SW 1271 (cell line): ENCODE data around the gene ALOXE3.
A peak's percentile ranks its signal among the peaks of the same experiment; 100 is the strongest.

Experiments
- DNase-seq, 2 experiments: peaks; one replicate each; lab custom pipeline; 2025; lab: John Stamatoyannopoulos, UW

Gene ALOXE3

DNA sequence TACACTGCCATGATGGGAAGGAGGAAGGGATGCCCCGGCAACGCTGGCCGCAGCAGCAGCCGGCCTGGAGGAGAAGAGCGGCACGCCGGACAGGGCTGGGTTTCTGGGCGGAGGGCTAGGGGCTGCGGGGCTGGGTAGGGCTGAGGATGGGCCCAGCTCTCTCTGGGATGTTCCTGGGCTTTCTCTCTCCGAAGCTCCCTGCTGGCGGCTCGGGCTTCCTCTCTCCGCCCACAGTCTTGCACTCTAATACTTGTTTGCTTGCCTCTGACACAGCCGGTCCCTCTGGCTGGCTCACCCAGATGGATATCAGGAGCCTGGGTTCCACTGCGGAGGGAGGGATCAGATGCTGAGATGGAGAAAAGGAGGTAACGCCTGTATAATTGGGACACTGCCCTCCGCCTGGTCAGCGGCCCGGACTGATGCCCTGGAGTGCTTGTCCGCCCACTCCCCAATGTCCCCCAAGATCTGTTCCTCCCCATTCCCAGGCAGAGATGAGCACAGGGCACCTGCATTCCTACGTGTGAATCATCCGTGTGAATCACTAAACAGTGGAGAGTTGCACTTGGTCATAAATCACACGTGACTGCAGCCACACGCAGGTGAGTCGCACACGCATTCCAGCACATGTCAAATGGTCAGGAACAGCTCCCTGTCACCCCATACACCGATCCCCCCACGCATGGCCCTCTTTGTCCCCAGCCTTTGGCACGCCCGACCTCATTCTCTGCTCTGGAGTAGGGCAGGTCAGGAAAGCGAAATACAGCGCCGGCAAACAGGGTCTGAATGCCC is at the start of gene ALOXE3:
TSS of gene ALOXE3 (minus strand) at position 535 of the 789 bp plus-strand sequence. CDS start at position 11, 524 bp downstream.
- DNase-seq = peak in 1 of 2 experiments; percentile 65

DNA sequence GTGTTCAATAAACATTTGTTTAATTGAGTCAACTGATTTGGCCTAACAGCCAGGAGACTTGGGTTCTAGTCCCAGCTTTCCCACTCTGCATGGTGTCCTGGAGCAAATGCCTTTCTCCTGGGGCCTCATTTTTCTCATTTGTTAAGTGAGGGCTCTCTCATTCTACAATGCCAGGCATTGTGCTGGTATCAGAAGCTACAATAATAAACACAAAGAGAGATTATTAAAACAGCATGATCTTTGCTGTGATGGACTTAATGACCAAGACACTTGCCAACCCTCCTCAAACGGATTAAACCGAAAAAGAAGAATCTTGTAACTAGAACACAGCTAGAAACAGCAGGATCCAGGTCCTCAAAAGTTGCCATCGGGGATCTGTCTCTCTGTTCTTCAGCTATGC is 49.2 kb upstream of the ALOXE3 start:
- no peak for DNase-seq

DNA sequence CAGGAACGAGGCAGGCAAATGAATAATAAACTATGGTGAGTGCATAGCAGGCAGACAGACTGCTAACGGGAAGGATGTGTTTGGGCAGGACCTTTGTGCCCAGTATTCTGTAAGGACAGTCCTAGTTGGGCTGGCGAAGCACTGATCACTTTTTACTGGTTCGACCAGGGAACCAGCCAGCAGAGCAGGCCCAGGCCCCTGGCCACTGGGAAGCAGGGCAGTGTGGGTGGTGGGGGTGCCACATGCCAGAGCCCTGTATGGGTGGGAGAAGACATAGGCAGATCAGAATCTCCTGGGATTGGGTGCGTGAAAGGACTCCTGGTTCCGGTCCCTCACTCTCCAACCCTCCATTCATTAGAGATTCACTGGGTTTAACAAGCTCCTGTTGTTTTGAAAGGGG is 48.4 kb upstream of the ALOXE3 start:
- DNase-seq = no peak

DNA sequence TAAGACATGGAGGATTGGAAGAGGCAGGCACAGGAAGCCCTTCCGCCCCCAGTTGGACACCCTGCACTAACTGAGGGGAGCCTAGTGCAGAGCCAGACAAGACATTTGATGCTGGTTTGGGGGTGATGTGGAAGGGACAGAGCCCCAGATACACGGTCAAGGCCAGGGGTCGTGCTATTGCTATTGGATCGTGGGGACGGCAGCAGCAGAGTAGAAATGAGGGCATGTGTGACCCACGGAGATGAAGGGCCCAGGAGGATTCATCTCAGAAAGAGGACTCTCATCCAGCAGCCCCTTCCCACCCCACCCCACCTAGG is 46.5 kb upstream of the ALOXE3 start:
- DNase-seq = no peak

DNA sequence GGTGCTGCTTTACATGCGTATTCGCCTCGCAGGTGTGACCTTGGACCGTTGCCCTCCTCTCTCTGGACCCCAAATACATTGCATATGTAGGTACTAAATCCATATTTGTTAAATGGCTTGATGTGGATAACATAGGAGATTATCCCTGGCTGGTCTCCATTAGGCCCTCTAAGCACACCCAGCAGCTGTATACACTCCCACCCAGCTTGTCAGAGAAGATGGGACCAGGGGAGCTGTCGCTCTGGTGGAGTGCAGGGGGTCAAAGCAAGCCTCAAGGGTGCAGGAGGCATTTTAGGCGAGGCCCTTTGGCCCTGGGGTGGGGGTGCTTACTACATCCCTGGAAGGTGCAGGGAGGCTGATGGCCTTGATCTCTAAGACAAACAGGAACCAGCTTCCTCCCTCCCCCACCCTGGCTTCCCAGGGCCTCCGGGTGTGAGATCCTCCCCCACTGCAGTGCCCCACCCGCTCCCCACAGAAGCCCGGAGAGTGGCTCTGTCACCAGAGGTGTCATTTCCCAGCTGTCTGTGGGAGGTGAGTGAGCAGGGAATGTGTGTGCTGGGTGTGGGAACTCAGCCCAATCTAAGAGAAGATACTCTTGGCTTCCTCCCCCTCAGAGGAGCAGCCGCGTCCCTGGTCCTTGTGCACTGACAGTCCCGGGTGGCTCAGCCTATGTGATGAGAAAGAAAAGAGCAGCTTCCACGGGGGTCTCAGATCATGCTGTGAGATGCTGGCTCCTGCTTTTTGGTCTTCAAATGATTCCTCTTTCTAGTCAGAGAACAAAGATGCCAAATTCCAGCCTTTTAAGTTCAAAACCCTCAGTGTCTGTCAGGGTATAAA is 45.9 kb upstream of the ALOXE3 start:
- DNase-seq = peak; percentile 35 to 38

DNA sequence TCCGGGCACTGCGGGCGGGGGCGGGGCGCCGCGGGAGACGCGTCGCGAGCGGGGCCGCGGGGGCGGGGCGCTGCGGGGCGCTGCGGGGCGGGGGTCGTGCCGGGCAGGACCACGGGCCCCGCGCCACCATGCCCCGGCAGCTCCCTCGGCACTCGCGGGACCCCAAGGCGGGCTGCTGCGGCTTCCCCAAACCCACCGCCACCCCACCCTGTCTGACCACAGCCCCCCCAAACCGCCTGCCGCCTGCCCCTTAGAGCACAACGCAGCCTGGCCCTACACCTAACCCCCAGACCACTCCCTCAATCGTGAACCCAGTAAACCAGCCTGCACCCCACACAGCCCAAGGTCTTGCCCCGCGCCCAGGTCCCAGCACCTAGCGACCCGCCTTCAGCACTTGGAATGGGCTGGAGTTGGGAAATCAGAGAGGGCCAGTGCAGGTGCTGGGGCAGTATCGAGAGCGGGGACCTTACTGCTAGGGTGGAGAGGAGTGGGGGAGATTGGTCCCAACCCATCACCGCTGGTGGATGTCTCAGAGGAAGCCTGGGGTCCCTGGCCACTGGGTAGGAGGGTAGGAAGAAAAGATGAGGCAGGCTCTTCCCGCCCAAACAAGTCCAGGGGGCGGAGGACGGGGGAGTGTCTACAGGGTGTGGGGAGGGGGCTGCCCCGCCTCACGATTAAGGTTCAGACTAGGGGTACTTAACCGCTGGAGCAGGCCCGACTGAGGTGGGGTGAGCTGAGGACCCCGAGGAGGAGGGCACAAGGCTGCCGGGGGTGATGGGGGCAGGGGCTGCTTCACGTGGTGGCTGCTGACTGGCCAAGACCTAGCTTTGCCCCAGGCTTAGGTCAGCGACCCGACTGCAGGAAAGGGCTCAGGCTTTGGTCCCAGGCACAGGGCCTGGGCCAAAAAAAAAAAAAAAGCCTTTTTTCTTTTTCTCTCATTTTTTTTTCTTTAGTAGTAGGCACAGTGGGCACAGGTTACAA is 45.0 kb upstream of the ALOXE3 start:
- no peak for DNase-seq

DNA sequence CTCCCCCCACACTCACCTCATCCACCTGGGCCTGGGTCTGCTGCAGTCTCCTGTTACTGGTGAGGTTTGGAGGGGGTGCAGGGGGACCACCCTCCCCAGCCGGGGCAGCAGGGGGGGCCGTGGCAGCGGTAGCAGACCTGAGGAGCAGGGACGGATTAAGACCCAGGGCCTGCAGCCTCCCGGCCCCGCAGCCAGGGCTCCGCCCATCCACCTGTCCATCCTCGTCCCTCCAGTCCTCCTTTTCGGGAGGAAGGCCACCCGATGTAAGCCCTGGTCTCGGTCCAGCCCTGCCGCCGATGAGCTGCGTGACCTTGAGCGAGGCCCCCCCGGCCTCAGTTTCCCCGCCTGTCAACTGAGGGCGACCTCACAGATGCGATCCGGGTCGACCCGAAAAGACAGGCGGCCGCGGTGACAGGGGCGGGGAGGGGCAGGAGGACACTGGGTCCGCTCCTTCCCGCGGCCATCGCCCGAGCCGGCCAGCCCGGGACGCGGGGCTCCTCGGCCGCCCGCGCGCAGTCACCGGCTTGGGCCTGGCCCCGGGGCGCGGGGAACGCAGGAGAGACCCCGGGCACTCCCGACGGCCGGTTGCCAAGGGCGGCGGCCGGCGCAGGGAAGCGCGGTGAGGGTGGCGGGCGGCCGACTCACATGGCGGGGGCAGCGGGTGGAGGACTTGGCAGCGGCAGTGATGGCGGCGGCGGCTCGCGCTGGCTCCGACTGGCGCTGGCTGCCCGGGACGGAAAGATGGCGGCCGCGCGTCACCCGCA is 44.1 kb upstream of the ALOXE3 start, which contains the start of gene VAMP2:
TSS of gene VAMP2 (minus strand) at position 716 of the 764 bp plus-strand sequence. CDS start at position 647, 69 bp downstream.
- peak in 1 of 2 experiments; percentile 48 for DNase-seq

DNA sequence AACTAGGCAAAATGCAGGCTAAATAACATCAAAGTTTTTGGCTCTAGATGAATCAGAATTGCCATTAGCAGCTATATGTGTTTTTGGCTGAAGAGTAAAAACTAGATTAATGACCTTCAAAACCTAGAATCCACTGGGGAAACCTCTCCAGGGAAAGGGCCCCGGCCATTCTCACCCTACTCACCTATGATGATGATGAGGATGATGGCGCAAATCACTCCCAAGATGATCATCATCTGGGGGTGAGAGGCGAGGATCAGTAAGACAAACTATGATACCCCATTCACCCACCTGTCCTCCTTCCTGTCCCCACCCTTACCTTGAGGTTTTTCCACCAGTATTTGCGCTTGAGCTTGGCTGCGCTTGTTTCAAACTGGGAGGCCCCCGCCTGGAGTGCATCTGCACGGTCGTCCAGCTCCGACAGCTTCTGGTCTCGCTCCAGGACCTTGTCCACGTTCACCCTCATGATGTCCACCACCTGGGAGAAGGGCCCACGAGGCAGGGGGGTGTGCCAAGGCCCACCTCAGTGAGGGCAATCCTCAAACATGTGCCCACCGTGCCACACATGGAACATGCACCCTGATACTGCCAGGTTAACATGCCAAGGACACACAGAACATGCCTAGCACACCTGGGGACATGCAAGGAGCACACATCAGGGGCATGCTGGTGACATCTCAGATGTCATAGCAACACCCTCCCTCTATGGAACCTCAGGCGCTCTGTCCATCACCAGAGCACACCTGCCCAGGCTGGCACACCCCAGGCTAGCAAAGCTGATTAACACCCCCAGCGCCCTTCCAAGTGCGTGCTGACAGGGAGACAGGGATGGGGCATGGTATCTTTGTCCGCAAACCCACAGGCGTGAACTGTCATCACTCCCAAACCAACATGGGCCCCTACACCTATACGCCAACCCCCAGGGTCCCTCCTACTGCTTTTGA is 43.2 kb upstream of the ALOXE3 start:
- DNase-seq = no peak

DNA sequence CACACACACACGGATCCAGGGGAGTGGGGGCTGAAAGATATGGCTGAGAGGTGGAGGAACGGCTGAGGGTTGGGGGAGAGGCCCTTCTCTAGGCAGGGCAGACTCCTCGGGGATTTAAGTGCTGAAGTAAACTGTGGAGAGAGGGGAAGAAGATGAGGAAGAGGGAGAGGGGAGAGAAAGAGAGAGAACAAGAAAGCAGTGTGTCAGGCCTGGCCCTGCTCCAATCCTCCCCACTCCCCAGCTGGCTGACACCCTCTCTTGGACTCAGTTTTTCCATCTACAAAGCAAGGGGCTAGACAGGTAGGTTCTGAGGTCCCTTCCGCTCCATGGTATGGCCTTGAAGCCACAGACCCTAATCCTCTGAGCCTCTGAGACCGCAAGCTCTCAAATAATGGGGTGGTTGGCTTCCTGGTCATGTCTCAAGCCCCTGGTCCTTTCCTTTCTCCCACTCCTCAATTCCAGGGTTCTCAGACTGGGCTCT is 42.5 kb upstream of the ALOXE3 start:
- no peak for DNase-seq

DNA sequence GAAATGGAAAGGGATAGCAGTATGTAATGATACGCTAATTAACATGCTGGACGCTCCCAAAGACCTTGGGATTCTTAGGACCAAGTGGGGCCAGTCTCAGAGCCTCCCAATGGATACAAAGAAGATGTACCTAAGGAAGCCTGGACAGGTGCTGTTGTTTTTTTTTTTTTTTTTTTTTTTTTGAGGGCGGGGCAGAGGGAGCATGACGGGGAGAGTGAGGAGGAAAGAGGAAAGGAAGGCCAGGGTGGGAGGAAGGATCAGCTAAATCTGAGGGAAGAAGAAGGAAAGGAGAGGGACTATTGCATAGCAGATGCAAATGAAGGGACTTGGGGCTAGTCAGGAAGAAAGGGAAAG is 41.9 kb upstream of the ALOXE3 start:
- no peak for DNase-seq

DNA sequence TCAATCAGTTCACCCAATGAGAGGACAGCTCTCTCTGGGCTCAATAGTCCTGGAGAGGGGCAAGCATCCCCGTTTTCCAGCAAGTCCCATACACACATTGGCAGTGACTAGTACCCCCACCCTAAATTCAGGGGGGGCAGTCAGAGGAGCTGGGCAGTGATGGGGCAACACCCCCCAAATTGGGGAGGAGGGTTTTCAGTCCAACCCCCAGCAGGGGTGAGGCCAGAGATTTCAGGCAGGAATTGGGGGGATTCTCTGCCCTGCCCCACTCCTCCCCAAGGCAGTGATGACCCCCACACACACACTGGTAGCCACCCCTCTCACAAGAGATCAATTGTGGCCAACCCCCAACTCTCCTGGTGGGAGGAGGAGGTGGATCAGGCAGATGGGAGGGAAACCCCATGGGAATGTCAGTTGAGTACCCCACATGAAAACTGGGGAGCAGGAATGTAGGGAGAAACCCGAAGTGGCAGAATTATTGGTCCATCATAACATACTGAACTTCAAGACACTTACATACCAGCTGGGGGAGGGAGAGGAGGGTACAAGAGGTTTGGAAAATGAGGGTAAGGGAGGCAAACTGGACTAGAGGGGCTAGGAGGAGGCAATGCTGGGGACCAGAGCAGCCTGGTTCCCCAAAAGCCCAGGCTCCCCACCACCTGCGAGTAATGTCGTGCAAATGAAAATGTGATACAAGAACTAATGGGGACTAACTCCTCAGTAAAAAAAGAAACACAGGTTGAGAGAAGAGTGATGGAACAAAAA is 41.3 kb upstream of the ALOXE3 start:
- no peak for DNase-seq

DNA sequence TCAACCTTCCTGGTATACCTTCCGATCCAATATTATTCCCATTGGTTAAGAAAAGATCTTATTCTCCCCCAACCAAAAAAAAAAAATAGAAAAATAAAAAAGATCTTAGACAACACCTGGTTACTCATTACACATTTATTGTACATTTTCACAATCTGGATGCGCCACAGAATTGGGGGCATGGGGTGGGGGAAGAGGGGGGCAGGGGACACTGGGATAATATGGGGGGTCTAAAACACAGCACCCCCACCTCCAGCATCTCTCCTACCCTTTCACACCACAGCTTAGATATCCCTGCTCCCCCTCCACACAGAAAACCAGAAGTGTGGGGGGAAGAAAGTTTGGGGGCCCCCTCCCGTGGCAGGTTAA is 40.7 kb upstream of the ALOXE3 start:
- no peak for DNase-seq

DNA sequence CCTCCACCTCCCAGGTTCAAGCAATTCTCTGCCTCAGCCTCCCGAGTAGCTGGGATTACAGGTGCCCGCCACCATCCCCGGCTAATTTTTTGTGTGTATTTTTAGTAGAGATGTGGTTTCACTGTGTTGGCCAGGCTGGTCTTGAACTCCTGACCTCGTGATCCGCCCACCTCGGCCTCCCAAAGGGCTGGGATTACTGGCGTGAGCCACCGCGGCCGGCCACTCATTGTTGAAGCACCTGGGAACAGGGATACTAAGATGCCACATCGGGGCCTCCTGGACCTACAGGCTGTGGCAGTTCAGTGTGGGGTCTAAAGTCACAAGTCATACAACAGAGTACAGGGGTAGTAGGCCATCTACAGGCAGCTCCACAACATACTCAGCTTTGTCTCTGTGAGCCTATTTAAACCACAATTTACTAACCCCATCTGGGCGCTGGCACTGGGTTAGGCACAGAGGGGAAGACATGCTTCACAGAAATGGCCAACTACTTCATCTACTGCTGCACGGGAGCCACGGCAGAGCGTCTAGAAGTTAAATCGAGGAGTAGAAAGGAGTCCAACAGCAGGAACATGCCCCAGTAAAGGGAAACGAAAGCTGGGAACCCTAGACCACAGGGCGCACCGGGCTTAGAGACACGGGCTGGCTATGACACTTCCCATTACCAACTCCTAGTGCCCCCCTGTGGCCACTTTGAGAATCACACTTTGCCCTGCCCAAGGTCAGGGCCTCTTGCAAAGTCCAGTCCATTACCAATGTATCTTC is 40.1 kb upstream of the ALOXE3 start:
- DNase-seq = peak; percentile 78 to 87

DNA sequence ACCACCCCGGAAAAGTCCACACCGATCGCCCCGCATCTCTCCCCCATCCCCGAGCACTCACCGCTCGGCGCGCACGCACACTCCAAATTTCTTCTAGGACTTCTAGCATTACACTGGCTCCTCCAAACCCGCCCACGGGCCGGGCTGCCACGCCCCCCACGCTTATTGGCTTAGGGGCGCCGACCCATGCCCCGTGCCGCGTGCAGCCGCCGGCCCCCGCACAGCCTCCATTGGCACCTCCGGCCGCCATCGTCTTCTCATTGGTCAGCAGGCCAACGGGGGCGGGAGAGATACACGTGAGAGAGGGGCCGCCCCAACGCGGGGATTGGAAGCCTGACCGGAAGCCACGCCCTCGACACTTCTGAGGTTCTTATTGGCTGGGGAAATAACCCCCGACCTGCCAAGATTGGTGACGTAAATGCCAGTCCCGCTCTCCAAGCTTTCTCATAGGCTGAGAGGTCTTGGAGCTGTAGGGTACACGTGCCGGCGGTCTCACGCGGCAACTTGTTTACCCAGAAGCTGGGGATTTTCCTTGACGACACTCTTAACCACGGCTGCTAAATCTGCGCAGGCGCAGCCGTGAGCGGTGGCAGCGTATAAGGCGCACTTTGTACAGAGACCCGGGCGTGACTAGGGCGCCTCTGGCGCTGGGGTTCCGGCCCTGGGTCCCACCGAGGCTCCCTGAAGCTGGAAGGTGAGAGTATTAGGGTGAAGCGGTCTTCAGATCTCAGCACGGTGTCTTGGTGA is 38.1 kb upstream of the ALOXE3 start:
- peak; percentile 100 for DNase-seq

DNA sequence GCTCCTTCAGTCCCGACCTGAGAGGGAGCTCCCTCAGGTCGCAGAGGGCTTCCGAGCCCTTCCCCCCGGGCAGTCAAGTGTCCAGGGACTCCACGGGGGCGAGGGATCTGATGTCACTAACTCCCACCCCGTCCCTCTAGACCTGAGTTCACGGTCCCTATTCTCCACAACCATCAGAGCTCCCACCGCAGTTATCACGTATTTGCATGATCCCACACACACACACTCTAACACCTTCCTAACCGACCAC is 37.6 kb upstream of the ALOXE3 start:
- no peak for DNase-seq

DNA sequence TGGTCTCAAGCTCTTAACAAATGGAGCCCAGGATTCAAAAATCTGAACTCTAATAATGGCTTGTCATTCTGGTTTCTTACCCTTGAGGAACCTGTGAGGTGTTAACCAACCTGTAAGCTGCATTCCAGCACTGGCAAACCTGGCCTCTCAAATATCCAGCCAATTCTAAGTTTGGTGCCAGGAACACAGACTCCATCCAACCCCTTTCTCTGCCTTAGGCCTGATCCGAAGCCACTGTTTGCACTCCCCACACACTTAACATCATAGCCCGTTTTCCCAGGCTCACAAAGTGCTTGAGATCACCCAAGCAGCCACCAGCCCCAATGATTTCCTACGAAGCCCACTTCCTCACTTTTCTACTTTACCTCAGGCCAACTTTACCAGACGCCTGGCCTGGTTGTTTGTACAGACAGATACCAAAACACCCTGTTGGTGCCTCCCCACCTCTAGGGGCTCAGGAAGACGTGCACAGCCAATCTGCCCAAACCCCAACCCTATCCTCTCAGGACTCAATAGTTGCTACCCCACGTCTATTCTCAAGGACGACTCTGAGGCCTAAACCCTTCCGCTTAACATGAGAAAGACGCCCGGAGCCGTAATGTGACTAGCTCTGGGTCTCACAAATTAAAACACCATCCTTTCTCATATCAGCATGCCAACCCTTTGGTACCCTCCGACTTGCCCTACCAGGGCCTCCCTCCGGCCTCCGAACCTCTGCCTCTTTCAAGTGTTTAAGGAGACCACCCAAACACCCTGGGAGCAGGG is 37.1 kb upstream of the ALOXE3 start:
- DNase-seq = no peak

DNA sequence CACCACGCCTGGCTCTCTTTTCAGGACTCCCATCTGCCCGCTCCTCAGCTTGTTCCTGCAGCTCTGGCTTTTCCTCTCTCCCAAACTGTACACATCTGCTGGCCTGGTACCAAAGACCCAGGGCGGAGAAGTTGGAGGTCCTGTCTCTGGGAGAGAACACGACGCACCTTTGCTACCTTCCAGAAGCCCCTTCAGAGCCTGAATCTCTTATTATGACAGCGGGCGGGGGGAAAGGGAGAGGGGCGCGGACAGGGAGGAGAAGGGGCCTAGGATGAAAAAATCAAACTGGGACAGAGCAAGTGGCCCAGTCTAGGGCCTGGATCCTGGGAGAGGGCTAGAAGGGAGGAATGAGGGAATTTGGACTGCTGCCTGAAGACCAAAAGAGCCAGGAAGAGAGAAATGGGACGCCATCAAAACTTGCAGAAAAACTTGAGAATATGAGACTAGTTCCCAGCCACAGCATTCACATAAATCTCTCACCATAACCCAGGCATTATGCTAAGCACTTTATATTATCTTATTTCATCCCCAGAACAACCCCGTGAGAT is 36.4 kb upstream of the ALOXE3 start:
- no peak for DNase-seq
